Panc1 (cell line): Measurements from ENCODE around the gene ADAM12.

Experiments
- POLR2AphosphoS5 ChIP-seq: IDR thresholded peaks from 2 replicates; pipeline ENCODE4 v1.6.1; 2012; ENCODE audit warnings: mild to moderate bottlenecking, low read depth, low read length, moderate library complexity
- SIN3A ChIP-seq: IDR thresholded peaks from 2 replicates; pipeline ENCODE4 v1.6.1; 2012; ENCODE audit warnings: low read depth, mild to moderate bottlenecking, low read length, moderate library complexity, borderline replicate concordance; ENCODE audit not compliant: insufficient read depth
- TF ChIP-seq, protein P1 (sequence below): fragments of 450-650 bp; IDR thresholded peaks from 2 replicates; pipeline ENCODE4 v1.5.1; 2017; ENCODE audit warnings: mild to moderate bottlenecking

DNA sequence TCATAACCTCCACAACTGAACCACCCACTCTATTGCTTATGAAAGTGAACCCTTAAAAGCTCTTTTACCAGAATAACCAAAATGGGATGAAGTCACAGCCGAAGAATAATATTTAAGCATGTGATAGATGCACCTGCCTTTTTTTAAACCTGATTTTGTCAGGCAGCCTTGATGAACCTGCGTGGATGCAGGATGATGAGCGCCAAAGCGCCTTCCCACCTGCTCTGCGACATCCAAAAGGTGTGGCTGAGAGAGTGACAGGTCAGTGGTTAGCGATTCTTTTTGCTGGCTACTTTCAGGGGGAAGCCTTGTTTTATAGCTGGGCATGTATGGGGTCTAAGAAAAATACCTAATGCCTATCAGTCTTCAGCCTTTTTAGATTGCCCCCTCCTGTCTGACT lies 334.1 kb downstream of the ADAM12 start:
- TF ChIP-seq, protein P1, sequence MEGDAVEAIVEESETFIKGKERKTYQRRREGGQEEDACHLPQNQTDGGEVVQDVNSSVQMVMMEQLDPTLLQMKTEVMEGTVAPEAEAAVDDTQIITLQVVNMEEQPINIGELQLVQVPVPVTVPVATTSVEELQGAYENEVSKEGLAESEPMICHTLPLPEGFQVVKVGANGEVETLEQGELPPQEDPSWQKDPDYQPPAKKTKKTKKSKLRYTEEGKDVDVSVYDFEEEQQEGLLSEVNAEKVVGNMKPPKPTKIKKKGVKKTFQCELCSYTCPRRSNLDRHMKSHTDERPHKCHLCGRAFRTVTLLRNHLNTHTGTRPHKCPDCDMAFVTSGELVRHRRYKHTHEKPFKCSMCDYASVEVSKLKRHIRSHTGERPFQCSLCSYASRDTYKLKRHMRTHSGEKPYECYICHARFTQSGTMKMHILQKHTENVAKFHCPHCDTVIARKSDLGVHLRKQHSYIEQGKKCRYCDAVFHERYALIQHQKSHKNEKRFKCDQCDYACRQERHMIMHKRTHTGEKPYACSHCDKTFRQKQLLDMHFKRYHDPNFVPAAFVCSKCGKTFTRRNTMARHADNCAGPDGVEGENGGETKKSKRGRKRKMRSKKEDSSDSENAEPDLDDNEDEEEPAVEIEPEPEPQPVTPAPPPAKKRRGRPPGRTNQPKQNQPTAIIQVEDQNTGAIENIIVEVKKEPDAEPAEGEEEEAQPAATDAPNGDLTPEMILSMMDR, result no peak
- TF ChIP-seq SIN3A (no peak), POLR2AphosphoS5 (no peak)
